ENCODE results near the gene ESCO1.
"Not testable (repeated sequence)": the region's sequence is repeated elsewhere in the genome, so short reads cannot be mapped to it uniquely, and the experiment has no call there.

The ESCO1 gene, protein sequence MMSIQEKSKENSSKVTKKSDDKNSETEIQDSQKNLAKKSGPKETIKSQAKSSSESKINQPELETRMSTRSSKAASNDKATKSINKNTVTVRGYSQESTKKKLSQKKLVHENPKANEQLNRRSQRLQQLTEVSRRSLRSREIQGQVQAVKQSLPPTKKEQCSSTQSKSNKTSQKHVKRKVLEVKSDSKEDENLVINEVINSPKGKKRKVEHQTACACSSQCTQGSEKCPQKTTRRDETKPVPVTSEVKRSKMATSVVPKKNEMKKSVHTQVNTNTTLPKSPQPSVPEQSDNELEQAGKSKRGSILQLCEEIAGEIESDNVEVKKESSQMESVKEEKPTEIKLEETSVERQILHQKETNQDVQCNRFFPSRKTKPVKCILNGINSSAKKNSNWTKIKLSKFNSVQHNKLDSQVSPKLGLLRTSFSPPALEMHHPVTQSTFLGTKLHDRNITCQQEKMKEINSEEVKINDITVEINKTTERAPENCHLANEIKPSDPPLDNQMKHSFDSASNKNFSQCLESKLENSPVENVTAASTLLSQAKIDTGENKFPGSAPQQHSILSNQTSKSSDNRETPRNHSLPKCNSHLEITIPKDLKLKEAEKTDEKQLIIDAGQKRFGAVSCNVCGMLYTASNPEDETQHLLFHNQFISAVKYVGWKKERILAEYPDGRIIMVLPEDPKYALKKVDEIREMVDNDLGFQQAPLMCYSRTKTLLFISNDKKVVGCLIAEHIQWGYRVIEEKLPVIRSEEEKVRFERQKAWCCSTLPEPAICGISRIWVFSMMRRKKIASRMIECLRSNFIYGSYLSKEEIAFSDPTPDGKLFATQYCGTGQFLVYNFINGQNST

GRCh38 chr18:21600526-21601410 is at the start of gene ESCO1:
Gene ESCO1 (minus strand): TSS chr18:21600704. CDS start chr18:21574843, 25,861 bp downstream.
- peak; percentile 92 for DNase-seq

DNA sequence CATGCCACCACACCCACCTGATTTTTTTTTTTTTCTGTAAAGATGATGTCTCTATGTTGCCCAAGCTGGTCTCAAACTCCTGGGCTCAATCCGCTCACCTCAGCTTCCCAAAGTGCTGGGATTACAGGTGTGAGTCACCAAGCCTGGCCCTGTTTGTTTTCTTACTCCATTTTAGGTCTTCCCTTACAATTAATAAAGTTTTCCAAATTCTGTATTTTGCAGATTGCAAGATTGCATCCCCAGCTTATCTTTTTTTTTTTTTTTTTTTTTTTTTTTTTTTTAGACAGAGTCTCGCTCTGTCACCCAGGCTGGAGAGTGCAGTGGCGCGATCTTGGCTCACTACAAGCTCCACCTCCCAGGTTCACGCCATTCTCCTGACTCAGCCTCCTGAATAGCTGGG is 39.9 kb upstream of the ESCO1 start:
- not testable (repeated sequence) for DNase-seq

- no peak for DNase-seq
These were observed 38.3 kb upstream of the ESCO1 start for GRCh38 chr18:21638822-21639221.

GRCh38 chr18:21636769-21637168 is 36.3 kb upstream of the ESCO1 start:
- no peak for DNase-seq

- no peak for DNase-seq
These were observed 34.2 kb upstream of the ESCO1 start for GRCh38 chr18:21634588-21635199.

DNA sequence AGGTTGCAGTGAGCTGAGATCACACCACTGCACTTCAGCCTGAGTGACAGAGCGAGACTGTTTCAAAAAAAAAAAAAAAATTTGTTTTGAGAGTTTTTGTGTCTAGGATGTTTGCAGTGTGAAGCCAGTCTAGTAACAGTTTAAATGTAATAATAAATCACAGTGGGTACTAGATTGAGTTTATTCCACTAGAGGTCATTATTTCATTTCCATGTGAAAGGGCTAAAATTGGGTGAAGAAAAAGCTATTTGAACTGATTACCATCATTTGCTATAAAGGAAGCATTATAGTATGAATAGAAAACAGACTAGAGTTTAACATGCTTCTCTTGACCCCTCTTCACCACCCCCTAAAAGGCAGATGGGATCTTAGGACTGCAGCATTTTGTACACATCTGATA is 31.9 kb upstream of the ESCO1 start:
- DNase-seq: no peak

DNA sequence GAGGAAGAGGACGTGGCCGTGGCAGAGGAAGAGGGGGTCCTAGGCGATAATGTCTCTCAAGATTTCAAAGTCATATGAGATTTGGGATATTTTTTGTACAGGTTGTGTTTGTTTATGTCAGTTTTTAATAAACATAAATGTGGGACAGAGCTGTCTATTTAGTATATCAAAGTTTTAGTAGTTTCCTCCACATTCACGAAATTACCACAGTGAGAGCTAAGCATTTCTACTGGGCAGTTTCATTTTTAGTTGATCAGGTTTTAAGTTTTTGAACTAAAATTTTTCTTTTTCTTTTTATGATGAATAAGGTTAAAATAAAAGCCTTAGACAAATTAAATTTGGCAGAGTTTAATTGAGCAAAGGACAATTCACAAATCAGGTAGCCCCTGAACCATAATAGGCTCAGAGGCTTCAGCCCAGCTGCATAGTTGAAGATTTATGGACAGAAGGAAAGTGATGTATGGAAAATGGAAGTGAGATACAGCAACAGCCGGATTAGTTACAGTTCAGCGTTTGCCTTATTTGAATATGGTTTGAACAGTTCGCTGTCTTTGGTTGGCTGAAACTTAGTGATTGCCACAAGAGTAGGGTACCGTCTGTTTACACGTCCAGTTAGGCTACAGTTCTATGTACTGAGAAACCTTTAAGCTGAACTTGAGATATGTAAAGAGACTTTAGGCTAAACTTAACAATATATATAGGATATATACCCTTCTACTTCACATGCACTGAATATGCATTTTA is 28.8 kb upstream of the ESCO1 start:
- DNase-seq: no peak

- DNase-seq: not testable (repeated sequence)
These were observed 21.1 kb upstream of the ESCO1 start for GRCh38 chr18:21621640-21622039.

DNA sequence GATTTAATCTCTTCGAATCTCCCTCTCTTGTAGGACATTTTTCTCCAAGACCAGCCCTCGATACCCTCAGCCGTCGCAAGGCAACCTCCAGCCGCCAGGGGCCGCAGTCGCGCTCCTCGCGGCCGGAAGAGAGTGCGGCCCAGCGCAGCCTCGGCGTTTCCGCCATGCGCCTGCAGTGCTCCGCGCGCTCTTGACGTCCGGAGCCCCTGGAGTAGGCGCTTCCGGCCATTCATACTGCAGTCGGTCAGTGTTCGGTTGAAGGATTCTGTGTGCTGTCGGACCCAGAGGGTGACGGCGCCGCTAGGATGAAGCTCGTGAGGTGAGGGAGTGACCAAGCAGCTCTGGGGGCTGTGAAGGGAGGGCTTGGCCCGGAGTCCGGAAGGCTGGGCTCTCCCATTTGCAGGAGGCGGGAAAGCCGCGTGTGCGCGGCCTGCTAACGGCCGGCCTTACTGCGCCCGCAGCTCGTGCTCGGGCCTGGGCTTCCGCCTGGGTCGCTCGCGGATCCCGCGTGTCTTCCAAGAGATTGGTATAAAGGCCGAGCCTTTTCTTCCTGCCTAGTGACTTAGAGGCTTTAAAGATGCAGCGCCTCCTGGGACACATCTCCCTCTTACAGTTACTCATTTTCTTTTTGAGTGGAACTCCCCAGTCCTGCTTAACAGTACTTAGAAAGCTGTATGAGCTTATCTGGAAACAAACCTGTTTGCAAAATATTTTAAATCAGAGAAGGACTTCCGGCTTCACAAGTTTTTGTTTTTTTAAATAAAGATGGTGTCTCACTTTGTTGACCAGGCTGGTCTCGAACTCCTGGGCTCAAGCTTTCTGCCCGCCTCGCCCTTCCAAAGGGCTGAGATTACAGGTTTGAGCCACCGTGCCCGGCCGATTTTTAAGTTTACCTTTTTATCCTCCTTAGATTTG is 11.9 kb upstream of the ESCO1 start, which contains the start of gene SNRPD1:
SNRPD1 (plus strand) TSS at position 190 of the 915 bp plus-strand sequence; CDS start at position 306, 116 bp downstream.
- DNase-seq: peak; percentile 87

DNA sequence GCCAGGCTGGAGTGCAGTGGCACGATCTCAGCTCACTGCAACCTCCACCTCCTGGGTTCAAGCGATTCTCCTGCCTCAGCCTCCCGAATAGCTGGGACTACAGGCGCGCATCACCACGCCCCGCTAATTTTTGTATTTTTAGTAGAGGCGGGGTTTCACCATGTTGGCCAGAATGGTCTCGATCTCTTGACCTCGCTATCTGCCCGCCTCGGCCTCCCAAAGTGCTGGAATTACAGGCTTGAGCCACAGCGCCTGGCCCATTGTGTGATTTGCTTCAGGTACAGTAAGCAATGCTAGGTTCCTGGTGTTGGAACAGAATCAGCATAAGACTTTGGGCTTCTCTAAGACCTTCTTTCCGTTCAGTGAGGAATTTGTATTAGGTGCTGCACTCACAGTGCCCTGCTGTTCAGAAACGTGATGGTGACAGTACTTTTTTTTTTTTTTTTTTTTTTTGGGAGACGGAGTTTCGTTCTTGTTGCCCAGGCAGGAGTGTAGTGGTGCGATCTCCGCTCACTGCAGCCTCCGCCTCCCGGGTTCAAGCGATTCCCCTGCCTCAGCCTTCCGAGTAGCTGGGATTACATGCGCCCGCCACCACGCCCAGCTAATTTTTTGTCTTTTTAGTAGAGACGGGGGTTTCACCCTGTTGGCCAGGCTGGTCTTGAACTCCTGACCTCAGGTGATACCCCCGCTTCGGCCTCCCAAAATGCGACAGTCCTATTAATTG is 11.1 kb upstream of the ESCO1 start:
- DNase-seq: not testable (repeated sequence)

GRCh38 chr18:21605213-21605612 is 4.7 kb upstream of the ESCO1 start:
- DNase-seq: no peak

DNA sequence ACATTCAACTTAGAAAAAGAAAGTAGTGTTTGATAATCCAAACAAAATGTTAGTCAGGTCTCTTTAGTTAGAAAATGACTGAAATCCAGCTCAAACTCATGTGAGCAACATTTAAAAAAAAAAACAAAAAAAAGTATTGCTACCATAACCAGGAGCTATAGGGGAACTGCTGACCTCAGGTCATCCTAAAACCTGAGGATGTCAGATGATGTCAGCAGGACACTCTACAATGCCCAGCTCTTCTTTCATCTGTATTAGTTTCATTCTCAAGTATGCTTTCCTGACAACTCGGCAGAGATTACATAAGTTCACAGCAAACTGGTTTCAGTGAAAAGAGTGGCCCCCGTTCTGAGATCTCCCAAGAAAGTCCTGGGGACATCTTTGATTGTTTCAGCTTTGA is 4.2 kb upstream of the ESCO1 start:
- DNase-seq: no peak

- DNase-seq: peak; percentile 81
These were observed 1.7 kb upstream of the ESCO1 start for GRCh38 chr18:21602299-21602587.

DNA sequence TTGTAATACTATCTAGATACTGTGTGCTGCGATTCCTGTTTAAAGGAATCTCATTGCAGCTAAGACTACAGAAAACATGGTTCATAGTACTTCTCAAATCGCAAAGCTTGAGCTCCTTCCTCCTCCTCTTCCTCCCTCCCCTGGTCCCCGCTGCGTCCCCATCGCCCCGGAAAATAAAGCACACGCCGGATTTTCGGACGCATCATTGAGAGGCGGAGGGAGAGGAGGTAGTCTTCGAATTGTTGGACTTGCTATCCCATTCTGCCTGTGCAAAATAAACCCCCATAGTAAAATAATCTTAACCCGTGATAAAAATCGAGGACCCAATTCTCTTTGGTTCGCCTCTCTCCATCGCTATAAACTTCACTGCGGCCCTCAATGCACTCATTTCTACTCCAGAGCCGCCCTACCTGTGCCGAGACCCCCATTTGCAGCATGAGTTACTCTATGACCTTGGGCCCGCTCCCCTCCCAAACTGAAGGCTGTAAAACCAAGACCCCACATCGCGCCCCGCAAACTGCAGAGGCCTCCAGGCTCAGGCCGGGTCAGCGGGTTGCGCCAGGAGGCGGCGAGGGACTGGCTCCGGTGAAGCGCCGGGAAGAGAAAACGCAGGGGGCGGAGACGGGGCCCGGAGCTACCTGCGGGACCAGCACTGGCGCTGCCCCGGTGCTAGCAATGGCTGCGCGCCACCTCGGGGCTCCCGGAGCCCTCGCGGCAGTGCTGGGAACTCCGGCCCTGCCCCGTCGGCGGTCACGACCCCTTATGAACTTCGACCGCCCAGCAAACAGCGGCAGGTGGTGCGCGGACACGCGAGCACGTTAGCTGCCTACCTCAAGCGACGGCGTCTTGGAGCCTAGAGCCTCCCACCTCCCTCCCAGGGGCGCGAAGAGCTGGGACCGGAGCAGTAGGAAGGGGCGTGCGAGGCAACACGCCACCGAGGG is 649 bp downstream of the ESCO1 start:
- no peak for DNase-seq

- no peak for DNase-seq
These were observed 1.5 kb downstream of the ESCO1 start for GRCh38 chr18:21598726-21599584.

DNA sequence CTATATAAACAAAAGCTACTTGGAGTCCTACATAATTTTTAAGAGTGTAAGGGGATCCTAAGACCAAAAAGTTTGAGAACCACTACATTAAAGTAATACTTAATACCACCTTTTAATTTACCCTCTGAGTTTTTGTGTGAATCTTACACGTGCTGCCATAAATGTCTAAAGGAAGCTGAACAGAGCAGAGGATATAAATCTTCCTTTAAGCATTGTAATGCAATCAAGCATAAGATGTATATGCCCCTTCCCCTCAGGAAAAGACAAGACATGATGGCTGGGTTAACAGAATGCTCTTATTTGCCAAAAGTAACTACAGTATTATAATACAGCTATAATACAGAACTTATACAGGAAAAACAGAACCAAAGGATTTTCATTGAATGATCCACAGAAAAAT is 2.9 kb downstream of the ESCO1 start:
- no peak for DNase-seq

DNA sequence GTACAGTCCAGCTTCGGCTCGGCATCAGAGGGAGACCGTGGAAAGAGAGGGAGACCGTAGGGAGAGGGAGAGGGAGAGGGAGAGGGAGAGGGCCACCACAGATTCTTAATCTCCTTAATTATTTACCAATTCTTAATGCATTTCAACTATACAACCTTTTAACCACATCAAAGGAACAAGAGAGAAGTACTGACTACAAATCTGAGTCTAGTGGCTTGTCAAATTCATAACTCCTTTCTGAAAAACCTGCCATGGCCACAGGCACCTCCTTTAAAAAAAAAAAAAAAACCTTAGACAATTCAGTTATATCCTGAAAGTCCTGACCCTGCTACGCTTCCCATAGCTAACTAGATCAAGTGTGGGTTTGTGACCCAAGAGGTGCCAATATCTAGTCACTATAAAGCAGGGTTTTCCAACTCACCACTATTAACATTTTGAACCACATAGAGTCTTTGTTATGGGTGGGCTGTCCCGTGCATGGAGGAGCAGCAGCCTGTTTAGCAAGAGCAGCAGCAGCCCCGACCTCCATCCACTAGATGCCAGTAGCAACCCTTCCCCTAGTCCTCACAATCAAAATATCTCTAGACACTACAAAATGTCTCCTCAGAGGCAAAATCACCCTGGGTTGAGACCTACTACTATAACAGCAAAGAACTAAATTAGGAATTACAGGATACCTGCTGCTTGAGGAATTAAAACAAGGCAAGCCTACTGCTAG is 6.8 kb downstream of the ESCO1 start:
- no peak for DNase-seq
